GM10248 (cell line): ENCODE data around the gene XPA.
"Not testable (repeated sequence)": the region's sequence is repeated elsewhere in the genome, so short reads cannot be mapped to it uniquely, and the experiment has no call there.

ENCODE experiments used
- CTCF ChIA-PET: fragments of 300-600 bp; sonication (Branson Sonifier 250); formaldehyde crosslinking; extraction: SDS; loops from one replicate; lab custom pipeline; 2021; ENCODE audit warnings: antibody characterized with exemption; lab: Yijun Ruan, JAX
- POLR2A ChIA-PET: fragments of 350-650 bp; sonication (Branson Sonifier 250); formaldehyde crosslinking; extraction: SDS; loops from one replicate; lab custom pipeline; 2020; ENCODE audit warnings: antibody characterized with exemption; lab: Yijun Ruan, JAX
- DNase-seq: peaks from one replicate; pipeline ENCODE4 v3.0.0; 2012; ENCODE audit errors: extremely low spot score
- TF ChIP-seq, protein P1 (sequence below): IDR thresholded peaks from 2 replicates; pipeline ENCODE4 v1.5.1; 2012; ENCODE audit warnings: mild to moderate bottlenecking, low read depth; ENCODE audit errors: extremely low read depth, missing control alignments, control extremely low read depth

The XPA gene

DNA sequence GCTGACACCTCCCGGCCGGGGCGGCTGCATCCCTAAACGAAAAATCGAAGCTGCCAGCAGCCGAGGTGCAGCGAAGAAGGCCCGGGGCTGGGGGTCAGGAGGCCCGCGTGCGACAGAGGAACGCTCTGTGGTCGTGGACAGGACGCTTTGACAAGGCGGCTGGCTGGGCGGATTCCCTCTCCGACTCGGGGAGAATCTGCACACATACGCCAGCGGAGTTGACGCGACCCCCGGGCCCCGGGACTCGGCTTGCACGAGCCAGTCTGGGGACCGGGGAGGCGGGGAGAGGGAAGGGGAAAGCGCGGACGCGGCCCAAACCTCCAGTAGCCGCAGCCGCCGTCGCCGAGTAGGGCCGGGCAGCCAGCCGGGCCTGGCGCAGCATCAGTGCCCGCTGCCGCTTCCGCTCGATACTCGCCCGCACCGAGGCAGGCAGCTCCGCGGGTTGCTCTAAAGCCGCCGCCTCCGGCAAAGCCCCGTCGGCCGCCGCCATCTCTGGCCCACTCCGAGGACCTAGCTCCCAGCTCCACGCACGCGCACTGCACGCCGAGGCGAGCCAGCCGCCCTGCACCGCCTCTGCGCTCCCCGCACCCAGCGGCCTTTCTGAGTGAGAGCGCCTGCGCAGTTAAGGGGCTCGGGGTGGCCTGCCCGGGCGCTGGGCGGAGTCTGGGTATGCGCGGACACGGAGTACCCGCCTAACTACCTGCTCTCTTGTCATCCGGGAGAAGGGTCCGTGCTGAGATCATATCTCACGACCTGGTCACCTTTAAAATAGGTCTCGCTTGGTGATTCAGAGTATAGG, at the start of gene XPA:
Gene XPA, minus strand, starts transcription at position 538 of the 799 bp plus-strand sequence. Its CDS starts 48 bp downstream, at position 490.
- POLR2A ChIA-PET = interaction anchor here (0.6 to 1.2 kb wide), 2 partner anchors 9 to 196 kb away, joined by 3 to 10 read pairs; no protein-coding TSS in a partner anchor
- CTCF ChIA-PET = interaction anchor here (0.7 to 2.0 kb wide), 9 partner anchors 9 to 1079 kb away, joined by 3 to 10 read pairs (median 3); no protein-coding TSS in a partner anchor
- TF ChIP-seq, protein P1, sequence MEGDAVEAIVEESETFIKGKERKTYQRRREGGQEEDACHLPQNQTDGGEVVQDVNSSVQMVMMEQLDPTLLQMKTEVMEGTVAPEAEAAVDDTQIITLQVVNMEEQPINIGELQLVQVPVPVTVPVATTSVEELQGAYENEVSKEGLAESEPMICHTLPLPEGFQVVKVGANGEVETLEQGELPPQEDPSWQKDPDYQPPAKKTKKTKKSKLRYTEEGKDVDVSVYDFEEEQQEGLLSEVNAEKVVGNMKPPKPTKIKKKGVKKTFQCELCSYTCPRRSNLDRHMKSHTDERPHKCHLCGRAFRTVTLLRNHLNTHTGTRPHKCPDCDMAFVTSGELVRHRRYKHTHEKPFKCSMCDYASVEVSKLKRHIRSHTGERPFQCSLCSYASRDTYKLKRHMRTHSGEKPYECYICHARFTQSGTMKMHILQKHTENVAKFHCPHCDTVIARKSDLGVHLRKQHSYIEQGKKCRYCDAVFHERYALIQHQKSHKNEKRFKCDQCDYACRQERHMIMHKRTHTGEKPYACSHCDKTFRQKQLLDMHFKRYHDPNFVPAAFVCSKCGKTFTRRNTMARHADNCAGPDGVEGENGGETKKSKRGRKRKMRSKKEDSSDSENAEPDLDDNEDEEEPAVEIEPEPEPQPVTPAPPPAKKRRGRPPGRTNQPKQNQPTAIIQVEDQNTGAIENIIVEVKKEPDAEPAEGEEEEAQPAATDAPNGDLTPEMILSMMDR = no peak
- DNase-seq = peak; percentile 99

DNA sequence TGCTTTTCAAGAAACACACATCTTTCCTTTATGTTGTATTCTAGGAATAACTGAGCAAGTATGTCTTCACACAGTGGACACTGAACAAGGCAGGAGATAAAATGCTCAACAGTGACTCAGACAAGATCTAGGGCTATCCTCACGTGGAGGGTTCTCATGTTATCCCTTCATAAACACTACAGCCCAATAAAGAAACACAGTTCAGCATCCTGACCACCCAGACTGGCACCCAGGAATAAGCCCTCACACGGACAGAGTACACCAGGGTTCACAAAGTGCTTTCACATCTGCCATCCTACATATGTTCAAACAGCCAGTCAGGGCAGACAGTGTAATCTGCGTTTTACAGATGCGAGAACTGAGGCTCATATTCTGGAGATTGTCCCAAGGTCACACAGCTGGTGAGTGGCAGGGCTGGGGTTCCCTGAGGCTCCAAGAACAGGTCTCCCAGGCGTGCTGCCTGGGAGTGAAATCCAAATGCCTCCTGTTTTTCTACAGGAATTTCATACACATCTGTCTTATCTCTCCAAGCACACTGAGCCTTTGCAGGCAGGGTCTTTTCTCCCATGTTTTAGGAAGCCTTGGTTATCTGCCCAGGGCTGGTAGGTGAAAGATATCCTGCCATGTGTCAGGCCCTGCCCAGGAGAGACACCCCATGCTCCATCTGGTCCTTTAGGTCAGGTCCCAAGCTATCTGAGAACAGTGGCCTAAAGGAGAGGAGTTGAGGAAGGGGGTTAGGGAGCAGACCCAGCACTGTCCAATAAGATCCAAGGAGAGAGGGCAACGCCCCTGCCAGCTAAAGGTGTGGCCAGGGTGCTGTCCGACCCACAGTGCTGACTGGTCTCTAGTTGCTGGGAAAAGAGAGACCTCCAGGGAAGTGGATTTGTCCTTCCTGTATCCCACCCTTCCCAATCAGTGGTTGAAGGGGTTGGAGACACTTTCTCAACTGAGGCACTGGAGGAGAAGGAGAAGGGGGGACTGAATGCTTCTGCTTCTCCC, 47.9 kb upstream of the XPA start:
- ChIA-PET POLR2A (no interaction called here), CTCF (interaction anchor here (1.4 kb wide), 1 partner anchor 11 kb away, joined by 3 read pairs; no protein-coding TSS in a partner anchor)
- no peak for DNase-seq
- TF ChIP-seq, protein P1 = no peak

DNA sequence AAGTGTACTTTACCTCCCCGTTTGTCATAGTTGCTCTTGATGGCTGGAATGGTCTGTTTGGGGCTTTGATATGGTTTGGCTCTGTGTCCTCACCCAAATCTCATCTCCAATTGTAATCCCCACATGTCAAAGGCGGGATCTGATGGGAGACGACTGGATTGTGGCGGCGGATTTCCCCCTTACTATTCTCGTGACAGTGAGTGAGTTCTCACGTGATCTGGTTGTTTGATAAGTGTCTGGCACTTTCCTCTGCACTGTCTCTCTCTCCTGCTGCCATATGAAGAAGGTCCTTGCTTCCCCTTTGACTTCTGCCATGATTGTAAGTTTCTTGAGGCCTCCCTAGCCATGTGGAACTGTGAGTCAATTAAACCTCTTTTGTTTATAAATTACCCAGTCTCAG, 46.9 kb upstream of the XPA start:
- POLR2A ChIA-PET, DNase-seq, CTCF ChIA-PET: not testable (repeated sequence)

DNA sequence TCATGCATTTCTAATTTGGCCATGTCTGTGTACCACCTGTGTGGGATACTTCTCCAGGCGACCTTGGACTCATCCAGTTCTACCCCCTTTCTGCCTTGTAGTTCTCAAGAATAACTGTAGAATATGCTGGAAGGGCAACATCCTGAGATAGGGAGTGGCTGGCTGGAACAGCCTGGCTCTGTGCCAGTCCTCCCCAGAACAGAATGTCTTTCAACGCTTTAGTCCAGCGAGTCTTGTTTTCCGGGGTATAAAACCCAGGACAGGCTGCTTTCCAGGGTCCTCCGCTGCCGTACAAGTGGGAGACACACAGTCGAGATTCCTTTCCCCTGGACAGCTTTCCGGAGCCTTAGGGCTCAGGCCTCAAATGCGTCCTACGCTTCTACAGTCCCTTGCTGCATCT, 45.4 kb upstream of the XPA start:
- ChIA-PET POLR2A (no interaction called here), CTCF (interaction anchor here (1.2 kb wide), 1 partner anchor 14 kb away, joined by 3 read pairs; no protein-coding TSS in a partner anchor)
- TF ChIP-seq, protein P1 = no peak
- DNase-seq = no peak

DNA sequence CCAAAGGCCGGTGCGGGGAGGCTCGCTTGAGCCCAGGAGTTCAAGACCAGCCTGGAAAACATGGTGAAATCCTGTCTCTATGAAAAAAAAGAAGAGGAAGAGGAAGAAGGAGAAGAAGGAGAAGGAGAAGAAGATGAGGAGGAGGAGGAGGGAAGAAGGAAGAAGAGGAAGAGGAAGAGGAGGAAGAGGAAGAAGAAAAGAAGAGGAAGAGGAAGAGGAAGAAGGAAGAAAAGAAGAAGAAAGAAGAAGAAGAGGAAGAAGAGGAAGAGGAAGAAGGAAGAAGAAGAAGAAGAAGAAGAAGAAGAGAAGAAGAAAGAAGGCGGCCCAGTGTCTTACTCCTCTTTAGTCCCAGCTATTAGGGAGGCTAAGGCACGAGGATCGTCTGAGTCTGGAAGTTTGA, 44.8 kb upstream of the XPA start:
- ChIA-PET POLR2A (no interaction called here), CTCF (interaction anchor here (1.2 kb wide), 1 partner anchor 13 kb away, joined by 3 read pairs; no protein-coding TSS in a partner anchor)
- DNase-seq = no peak
- TF ChIP-seq, protein P1 = no peak

DNA sequence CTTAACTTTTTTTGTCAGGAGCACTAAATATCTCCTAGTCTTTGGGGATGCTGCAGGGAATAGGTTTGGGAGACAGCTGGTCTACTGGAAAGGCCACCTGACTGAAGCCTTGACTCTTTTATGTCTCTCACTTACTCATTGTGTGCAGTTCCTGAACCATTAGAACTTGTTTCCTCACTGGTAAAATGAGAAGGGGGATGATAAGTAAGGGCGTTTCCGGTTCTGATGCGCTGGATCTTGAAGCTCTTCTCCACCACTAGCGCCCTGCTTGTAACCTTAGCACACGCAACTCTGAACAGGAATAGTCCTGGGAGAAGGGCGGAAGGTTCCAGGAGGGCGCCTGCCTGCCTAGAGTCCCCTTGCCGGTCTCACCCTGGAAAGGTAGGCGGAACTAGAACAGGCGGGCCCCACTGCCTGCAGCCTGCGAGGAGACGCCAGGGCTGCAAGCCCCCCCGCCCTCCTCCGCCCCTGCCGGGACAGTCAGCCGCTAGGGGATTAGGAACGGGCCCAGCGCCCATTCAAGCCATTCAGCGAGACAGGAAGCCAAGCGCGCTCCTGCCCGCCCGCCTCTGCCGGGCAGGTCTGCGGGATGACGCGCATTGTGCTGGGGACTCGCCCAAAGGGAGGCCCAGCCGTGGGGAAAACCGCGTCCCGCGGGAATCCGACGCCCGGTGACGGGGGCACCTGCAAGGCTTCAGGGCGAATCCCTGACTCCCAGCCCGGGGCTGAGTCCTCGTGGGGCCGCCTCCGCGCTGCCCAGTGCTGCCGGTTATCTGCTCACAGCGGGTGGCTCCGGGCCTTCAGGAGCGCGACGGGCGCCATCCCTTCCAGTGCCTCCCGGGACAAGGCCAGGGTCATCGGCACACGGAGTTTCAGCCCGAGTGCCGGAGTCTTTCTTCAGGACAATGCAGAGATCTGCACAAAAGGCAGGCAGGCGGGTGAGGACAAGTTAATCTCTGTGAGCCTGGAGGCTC, 44.0 kb upstream of the XPA start:
- peak; percentile 31 for DNase-seq
- POLR2A ChIA-PET = no interaction called here
- TF ChIP-seq, protein P1 = no peak
- CTCF ChIA-PET = no interaction called here
